HepG2 (cell line): ENCODE results near the gene FITM1. TPM values are rescaled to one million over a fixed set of nuclear protein-coding genes. Genes with fewer than 3 reads are reported as not detected.

ENCODE experiments used
- ARID5B ChIP-seq: IDR thresholded peaks from 2 replicates; pipeline ENCODE4 v1.4.0; 2020; ENCODE audit warnings: mild to moderate bottlenecking, missing genetic modification reagents
- ATF7-NPFF ChIP-seq: sonication (generic); formaldehyde crosslinking; IDR thresholded peaks from 2 replicates; pipeline ENCODE4 v1.8.1; 2023; ENCODE audit warnings: mild to moderate bottlenecking, low read depth, missing genetic modification reagents, moderate library complexity
- JDP2 ChIP-seq: sonication (generic); formaldehyde crosslinking; IDR thresholded peaks from 2 replicates; pipeline ENCODE4 v1.8.1; 2022; ENCODE audit warnings: missing genetic modification reagents, borderline replicate concordance
- MXI1 ChIP-seq: IDR thresholded peaks from 3 replicates; pipeline ENCODE4 v1.6.1; 2012; ENCODE audit warnings: low read depth, low read length, inconsistent platforms, borderline replicate concordance
- PAWR ChIP-seq: sonication (generic); formaldehyde crosslinking; IDR thresholded peaks from 2 replicates; pipeline ENCODE4 v1.4.0; 2020; ENCODE audit warnings: missing genetic modification reagents, mild to moderate bottlenecking, borderline replicate concordance
- PRDM15 ChIP-seq: sonication (generic); formaldehyde crosslinking; IDR thresholded peaks from 2 replicates; pipeline ENCODE4 v1.4.0; 2020; ENCODE audit warnings: missing genetic modification reagents
- SIN3B ChIP-seq: fragments of 150-350 bp; IDR thresholded peaks from 2 replicates; pipeline ENCODE4 v1.6.1; 2014; ENCODE audit warnings: low read length
- SYNCRIP ChIP-seq: fragments of 200-400 bp; formaldehyde crosslinking; IDR thresholded peaks from 2 replicates; pipeline ENCODE4 v1.6.1; 2018; ENCODE audit warnings: mild to moderate bottlenecking, low read depth, low read length; ENCODE audit not compliant: insufficient read depth
- ZNF768 ChIP-seq: sonication (generic); formaldehyde crosslinking; IDR thresholded peaks from 2 replicates; pipeline ENCODE4 v1.4.0; 2020; ENCODE audit warnings: missing genetic modification reagents
- polyA plus RNA-seq, 8 experiments: library from polyadenylated mRNA; depleted of rRNA in 3 of 8; stranded (reverse) in 7 of 8; unstranded in 1 of 8; fragments of >200 nt; fragmentation: Illumina TruSeq in 4 of 8; extraction: Trizol in 4 of 8; gene quantifications; 2 replicates each; pipeline versions ENCODE4 v1.2.1 to v1.2.3, GENCODE V29; 2011 to 2016; ENCODE audit warnings: low read depth in 4 of 8, missing spikeins in 1 of 8, mixed read lengths in 1 of 8; ENCODE audit not compliant: insufficient read depth in 1 of 8
- total RNA-seq, 5 experiments: library from RNA; depleted of rRNA; stranded (reverse); fragments of >200 nt; fragmentation: Illumina TruSeq; extraction: Trizol; gene quantifications; 2 replicates each; pipeline ENCODE4 v1.2.3, GENCODE V29; 2016; ENCODE audit warnings: low read depth in 1 of 5
- TF ChIP-seq, protein P1 (sequence below): sonication (generic); formaldehyde crosslinking; IDR thresholded peaks from 2 replicates; pipeline ENCODE4 v1.5.0; 2020; ENCODE audit warnings: mild to moderate bottlenecking, missing genetic modification reagents, borderline replicate concordance

The FITM1 gene
- total and polyA plus RNA-seq, 2 of the 13 experiments (the other 11 are each of a cell fraction or from before 2014, with no cell fraction given), result 2.7 to 5.8 TPM

DNA sequence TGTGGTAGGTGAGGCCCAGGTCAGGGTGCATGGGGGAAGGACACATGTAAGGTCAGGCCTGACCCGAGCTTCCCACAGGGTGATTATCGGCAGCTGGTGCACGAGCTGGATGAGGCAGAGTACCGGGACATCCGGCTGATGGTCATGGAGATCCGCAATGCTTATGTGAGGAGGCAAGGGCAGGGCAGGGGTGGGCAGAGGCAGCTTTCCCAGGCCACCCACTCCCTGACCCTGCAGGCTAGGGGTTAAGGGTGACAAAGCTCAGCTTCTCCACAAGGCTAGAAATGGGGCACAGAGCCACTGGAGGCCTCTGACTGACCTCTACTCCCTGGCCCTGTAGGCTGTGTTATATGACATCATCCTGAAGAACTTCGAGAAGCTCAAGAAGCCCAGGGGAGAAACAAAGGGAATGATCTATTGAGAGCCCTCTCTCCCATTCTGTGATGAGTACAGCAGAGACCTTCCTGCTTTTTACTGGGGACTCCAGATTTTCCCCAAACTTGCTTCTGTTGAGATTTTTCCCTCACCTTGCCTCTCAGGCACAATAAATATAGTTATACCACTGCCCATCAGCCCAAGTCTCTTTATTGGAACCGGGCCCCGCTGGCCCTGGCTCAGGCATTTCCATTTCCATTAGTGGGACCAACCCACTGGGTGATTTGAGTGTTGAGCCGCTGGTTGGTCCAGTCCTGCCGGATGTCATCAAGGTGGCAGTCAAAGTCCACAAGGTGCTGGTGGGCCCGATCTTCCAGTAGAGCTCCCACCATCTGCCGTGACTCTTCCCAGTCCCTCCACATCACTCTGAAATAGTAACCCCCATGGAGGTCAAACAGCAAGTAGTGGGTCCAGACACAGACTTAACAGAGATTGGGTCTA, 8.2 kb downstream of the FITM1 start (continued):
- TF ChIP-seq, protein P1, sequence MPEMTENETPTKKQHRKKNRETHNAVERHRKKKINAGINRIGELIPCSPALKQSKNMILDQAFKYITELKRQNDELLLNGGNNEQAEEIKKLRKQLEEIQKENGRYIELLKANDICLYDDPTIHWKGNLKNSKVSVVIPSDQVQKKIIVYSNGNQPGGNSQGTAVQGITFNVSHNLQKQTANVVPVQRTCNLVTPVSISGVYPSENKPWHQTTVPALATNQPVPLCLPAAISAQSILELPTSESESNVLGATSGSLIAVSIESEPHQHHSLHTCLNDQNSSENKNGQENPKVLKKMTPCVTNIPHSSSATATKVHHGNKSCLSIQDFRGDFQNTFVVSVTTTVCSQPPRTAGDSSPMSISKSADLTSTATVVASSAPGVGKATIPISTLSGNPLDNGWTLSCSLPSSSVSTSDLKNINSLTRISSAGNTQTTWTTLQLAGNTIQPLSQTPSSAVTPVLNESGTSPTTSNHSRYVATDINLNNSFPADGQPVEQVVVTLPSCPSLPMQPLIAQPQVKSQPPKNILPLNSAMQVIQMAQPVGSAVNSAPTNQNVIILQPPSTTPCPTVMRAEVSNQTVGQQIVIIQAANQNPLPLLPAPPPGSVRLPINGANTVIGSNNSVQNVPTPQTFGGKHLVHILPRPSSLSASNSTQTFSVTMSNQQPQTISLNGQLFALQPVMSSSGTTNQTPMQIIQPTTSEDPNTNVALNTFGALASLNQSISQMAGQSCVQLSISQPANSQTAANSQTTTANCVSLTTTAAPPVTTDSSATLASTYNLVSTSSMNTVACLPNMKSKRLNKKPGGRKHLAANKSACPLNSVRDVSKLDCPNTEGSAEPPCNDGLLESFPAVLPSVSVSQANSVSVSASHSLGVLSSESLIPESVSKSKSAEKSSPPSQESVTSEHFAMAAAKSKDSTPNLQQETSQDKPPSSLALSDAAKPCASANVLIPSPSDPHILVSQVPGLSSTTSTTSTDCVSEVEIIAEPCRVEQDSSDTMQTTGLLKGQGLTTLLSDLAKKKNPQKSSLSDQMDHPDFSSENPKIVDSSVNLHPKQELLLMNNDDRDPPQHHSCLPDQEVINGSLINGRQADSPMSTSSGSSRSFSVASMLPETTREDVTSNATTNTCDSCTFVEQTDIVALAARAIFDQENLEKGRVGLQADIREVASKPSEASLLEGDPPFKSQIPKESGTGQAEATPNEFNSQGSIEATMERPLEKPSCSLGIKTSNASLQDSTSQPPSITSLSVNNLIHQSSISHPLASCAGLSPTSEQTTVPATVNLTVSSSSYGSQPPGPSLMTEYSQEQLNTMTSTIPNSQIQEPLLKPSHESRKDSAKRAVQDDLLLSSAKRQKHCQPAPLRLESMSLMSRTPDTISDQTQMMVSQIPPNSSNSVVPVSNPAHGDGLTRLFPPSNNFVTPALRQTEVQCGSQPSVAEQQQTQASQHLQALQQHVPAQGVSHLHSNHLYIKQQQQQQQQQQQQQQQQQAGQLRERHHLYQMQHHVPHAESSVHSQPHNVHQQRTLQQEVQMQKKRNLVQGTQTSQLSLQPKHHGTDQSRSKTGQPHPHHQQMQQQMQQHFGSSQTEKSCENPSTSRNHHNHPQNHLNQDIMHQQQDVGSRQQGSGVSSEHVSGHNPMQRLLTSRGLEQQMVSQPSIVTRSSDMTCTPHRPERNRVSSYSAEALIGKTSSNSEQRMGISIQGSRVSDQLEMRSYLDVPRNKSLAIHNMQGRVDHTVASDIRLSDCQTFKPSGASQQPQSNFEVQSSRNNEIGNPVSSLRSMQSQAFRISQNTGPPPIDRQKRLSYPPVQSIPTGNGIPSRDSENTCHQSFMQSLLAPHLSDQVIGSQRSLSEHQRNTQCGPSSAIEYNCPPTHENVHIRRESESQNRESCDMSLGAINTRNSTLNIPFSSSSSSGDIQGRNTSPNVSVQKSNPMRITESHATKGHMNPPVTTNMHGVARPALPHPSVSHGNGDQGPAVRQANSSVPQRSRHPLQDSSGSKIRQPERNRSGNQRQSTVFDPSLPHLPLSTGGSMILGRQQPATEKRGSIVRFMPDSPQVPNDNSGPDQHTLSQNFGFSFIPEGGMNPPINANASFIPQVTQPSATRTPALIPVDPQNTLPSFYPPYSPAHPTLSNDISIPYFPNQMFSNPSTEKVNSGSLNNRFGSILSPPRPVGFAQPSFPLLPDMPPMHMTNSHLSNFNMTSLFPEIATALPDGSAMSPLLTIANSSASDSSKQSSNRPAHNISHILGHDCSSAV (CRISPR knock-in tag), result no peak
- TF ChIP-seq SIN3B, result no peak
- no peak for TF ChIP-seq MXI1
- no peak for TF ChIP-seq JDP2 (CRISPR knock-in tag)
- no peak for TF ChIP-seq SYNCRIP
- no peak for TF ChIP-seq PRDM15 (CRISPR knock-in tag)
- no peak for TF ChIP-seq ARID5B (CRISPR knock-in tag)
- peak; percentile 43; the same call in 1 of the 2 replicates for TF ChIP-seq ATF7-NPFF
- TF ChIP-seq PAWR, result no peak
- peak; percentile 54; the same call in 1 of the 2 replicates for TF ChIP-seq ZNF768
